Activated T-helper 2 cell treated with anti-CD3 and anti-CD28 coated beads, Interferon-gamma antibody, Interleukin-2, Interleukin-4, amounts not matched to agents 10 μg/mL and 5 μg/mL and 100 μg/mL, durations not matched to agents 14 hours and 24 hours and 36 hours (primary cell): Measurements from ENCODE around the gene ACIN1. TPM values are rescaled to one million over a fixed set of nuclear protein-coding genes. Genes with fewer than 3 reads are reported as not detected.

Experiments
- DNase-seq: peaks from one replicate; pipeline ENCODE4 v3.0.0; 2021; ENCODE audit warnings: low spot score
- H3K27ac Mint-ChIP-seq: one replicate; pipeline ENCODE4 v1.8.0; 2021; ENCODE audit warnings: mixed read lengths
- H3K27me3 Mint-ChIP-seq: one replicate; pipeline ENCODE4 v1.8.0; 2021; ENCODE audit warnings: low read depth, mixed read lengths
- H3K36me3 Mint-ChIP-seq: one replicate; pipeline ENCODE4 v1.8.0; 2021; ENCODE audit warnings: low read depth, mixed read lengths
- H3K4me1 Mint-ChIP-seq: one replicate; pipeline ENCODE4 v1.8.0; 2021; ENCODE audit warnings: low read depth, mixed read lengths
- H3K4me3 Mint-ChIP-seq: one replicate; pipeline ENCODE4 v1.8.0; 2021; ENCODE audit warnings: low read depth, mild to moderate bottlenecking, moderate library complexity, mixed read lengths
- H3K9me3 Mint-ChIP-seq: one replicate; pipeline ENCODE4 v1.8.0; 2021; ENCODE audit warnings: mixed read lengths
- intact Hi-C: fragments of 100-400 bp; cut with micrococcal nuclease; formaldehyde crosslinking; loops from one replicate; pipeline ENCODE4 v1.15.1; 2023
- total RNA-seq: library from RNA; stranded (reverse); gene quantifications from 2 replicates; pipeline ENCODE4 v1.2.3, GENCODE V29; 2022

Gene ACIN1
- 209 and 213 TPM in 2 replicates for total RNA-seq

- intact Hi-C loops, result loop anchor here (1.0 to 2.0 kb wide), 4 partner anchors 25 to 227 kb away; partner anchors contain the start of genes PABPN1 and PSMB5
- no peak within 1 kb of the TSS for H3K4me3 Mint-ChIP-seq
- no peak for DNase-seq
- peaks cover 63% of the 10 kb centered on the region for H3K36me3 Mint-ChIP-seq
- H3K4me1 Mint-ChIP-seq, result peaks cover 35% of the 10 kb centered on the region
- no peaks in the 10 kb centered on the region for H3K9me3 Mint-ChIP-seq
- no peak within 1 kb of the TSS for H3K27ac Mint-ChIP-seq
- H3K27me3 Mint-ChIP-seq, result no peaks in the 10 kb centered on the region
Measured at GRCh38 chr14:23094666-23095195, at the start of gene ACIN1. Gene ACIN1, minus strand, starts transcription at chr14:23095136. Its CDS starts 24 bp downstream, at chr14:23095112.

- Mint-ChIP-seq H3K27ac (no peak overlapping the region), H3K27me3 (no peaks in the 10 kb centered on the region), H3K36me3 (no peaks in the 10 kb centered on the region), H3K4me1 (peaks cover 23% of the 10 kb centered on the region), H3K9me3 (no peaks in the 10 kb centered on the region), H3K4me3 (no peak overlapping the region)
- intact Hi-C loops, result no loop called here
- no peak for DNase-seq
Measured at GRCh38 chr14:23143911-23144310, 49.0 kb upstream of the ACIN1 start.

GRCh38 chr14:23142826-23143225 lies 47.9 kb upstream of the ACIN1 start:
- H3K4me3 Mint-ChIP-seq, result no peak overlapping the region
- H3K9me3 Mint-ChIP-seq, result no peaks in the 10 kb centered on the region
- H3K27me3 Mint-ChIP-seq, result no peaks in the 10 kb centered on the region
- intact Hi-C loops, result no loop called here
- no peak overlapping the region for H3K27ac Mint-ChIP-seq
- no peaks in the 10 kb centered on the region for H3K36me3 Mint-ChIP-seq
- peaks cover 17% of the 10 kb centered on the region for H3K4me1 Mint-ChIP-seq
- no peak for DNase-seq

GRCh38 chr14:23141706-23142444 lies 46.9 kb upstream of the ACIN1 start:
- no peaks in the 10 kb centered on the region for H3K36me3 Mint-ChIP-seq

GRCh38 chr14:23140371-23140770 lies 45.4 kb upstream of the ACIN1 start:
- intact Hi-C loops, result no loop called here
- Mint-ChIP-seq H3K4me3 (no peak overlapping the region), H3K27ac (no peak overlapping the region), H3K27me3 (no peaks in the 10 kb centered on the region), H3K9me3 (no peaks in the 10 kb centered on the region), H3K4me1 (no peaks in the 10 kb centered on the region), H3K36me3 (no peaks in the 10 kb centered on the region)
- DNase-seq, result no peak

More at GRCh38 chr14:23141706-23142444, 46.9 kb upstream of the ACIN1 start:
- no peaks in the 10 kb centered on the region for H3K9me3 Mint-ChIP-seq
- intact Hi-C loops, result no loop called here
- H3K4me1 Mint-ChIP-seq, result peaks cover 13% of the 10 kb centered on the region
- no peak overlapping the region for H3K4me3 Mint-ChIP-seq
- DNase-seq, result no peak
- H3K27ac Mint-ChIP-seq, result no peak overlapping the region
- no peaks in the 10 kb centered on the region for H3K27me3 Mint-ChIP-seq

GRCh38 chr14:23139874-23140273 lies 44.9 kb upstream of the ACIN1 start:
- H3K4me1 Mint-ChIP-seq, result no peaks in the 10 kb centered on the region
- H3K9me3 Mint-ChIP-seq, result no peaks in the 10 kb centered on the region
- intact Hi-C loops, result no loop called here
- H3K27ac Mint-ChIP-seq, result no peak overlapping the region
- no peak for DNase-seq
- H3K27me3 Mint-ChIP-seq, result no peaks in the 10 kb centered on the region
- no peak overlapping the region for H3K4me3 Mint-ChIP-seq
- H3K36me3 Mint-ChIP-seq, result no peaks in the 10 kb centered on the region

GRCh38 chr14:23137813-23138535 lies 43.0 kb upstream of the ACIN1 start:
- Mint-ChIP-seq H3K9me3 (no peaks in the 10 kb centered on the region), H3K36me3 (no peaks in the 10 kb centered on the region), H3K4me1 (no peaks in the 10 kb centered on the region), H3K27me3 (no peaks in the 10 kb centered on the region), H3K4me3 (no peak overlapping the region), H3K27ac (no peak overlapping the region)
- no peak for DNase-seq
- intact Hi-C loops, result no loop called here

- Mint-ChIP-seq H3K4me1 (no peaks in the 10 kb centered on the region), H3K36me3 (no peaks in the 10 kb centered on the region), H3K9me3 (no peaks in the 10 kb centered on the region), H3K4me3 (no peak overlapping the region), H3K27ac (no peak overlapping the region), H3K27me3 (no peaks in the 10 kb centered on the region)
- intact Hi-C loops, result no loop called here
- DNase-seq, result no peak
Measured at GRCh38 chr14:23137192-23137812, 42.4 kb upstream of the ACIN1 start.

- Mint-ChIP-seq H3K4me1 (no peaks in the 10 kb centered on the region), H3K36me3 (no peaks in the 10 kb centered on the region), H3K4me3 (no peak overlapping the region), H3K9me3 (no peaks in the 10 kb centered on the region), H3K27me3 (no peaks in the 10 kb centered on the region), H3K27ac (no peak overlapping the region)
- intact Hi-C loops, result no loop called here
- no peak for DNase-seq
Measured at GRCh38 chr14:23136566-23137133, 41.7 kb upstream of the ACIN1 start.

- H3K9me3 Mint-ChIP-seq, result no peaks in the 10 kb centered on the region
- H3K4me3 Mint-ChIP-seq, result no peak overlapping the region
- H3K27ac Mint-ChIP-seq, result no peak overlapping the region
- peaks cover 2% of the 10 kb centered on the region for H3K27me3 Mint-ChIP-seq
- peaks cover 2% of the 10 kb centered on the region for H3K4me1 Mint-ChIP-seq
- DNase-seq, result no peak
- intact Hi-C loops, result no loop called here
- H3K36me3 Mint-ChIP-seq, result no peaks in the 10 kb centered on the region
Measured at GRCh38 chr14:23132970-23133369, 38.0 kb upstream of the ACIN1 start.

- H3K36me3 Mint-ChIP-seq, result no peaks in the 10 kb centered on the region
- peaks cover 2% of the 10 kb centered on the region for H3K27me3 Mint-ChIP-seq
- no peak overlapping the region for H3K4me3 Mint-ChIP-seq
- H3K27ac Mint-ChIP-seq, result no peak overlapping the region
- peaks cover 4% of the 10 kb centered on the region for H3K4me1 Mint-ChIP-seq
- no peak for DNase-seq
- intact Hi-C loops, result no loop called here
- no peaks in the 10 kb centered on the region for H3K9me3 Mint-ChIP-seq
Measured at GRCh38 chr14:23131482-23131881, 36.5 kb upstream of the ACIN1 start.

- Mint-ChIP-seq H3K27ac (no peak overlapping the region), H3K4me1 (peaks cover 4% of the 10 kb centered on the region), H3K9me3 (no peaks in the 10 kb centered on the region), H3K36me3 (no peaks in the 10 kb centered on the region), H3K4me3 (no peak overlapping the region), H3K27me3 (peaks cover 2% of the 10 kb centered on the region)
- intact Hi-C loops, result no loop called here
- DNase-seq, result no peak
Measured at GRCh38 chr14:23130871-23131270, 35.9 kb upstream of the ACIN1 start.
